H1 (cell line): ENCODE data around the gene PHC1. TPM values are rescaled to one million over a fixed set of nuclear protein-coding genes. Genes with fewer than 3 reads are reported as not detected.
A peak's percentile ranks its signal among the peaks of the same experiment; 100 is the strongest.

Experiments
- CBX8 ChIP-seq: fragments of 300-800, 300-1000 bp; sonication (generic); IDR thresholded peaks from 2 replicates; pipeline ENCODE4 v1.7.1; 2016; ENCODE audit warnings: low read depth, low read length, borderline replicate concordance
- CEBPB ChIP-seq: IDR thresholded peaks from 2 replicates; pipeline ENCODE4 v1.6.1; 2012; ENCODE audit warnings: low read depth, low read length
- EZH2 ChIP-seq: fragments of 200-600 bp; sonication (generic); IDR thresholded peaks from 2 replicates; pipeline ENCODE4 v1.7.1; 2012; ENCODE audit warnings: low read depth, mild to moderate bottlenecking, moderate library complexity, low read length, inconsistent platforms; ENCODE audit not compliant: severe bottlenecking
- FOSL1 ChIP-seq: IDR thresholded peaks from 2 replicates; pipeline ENCODE4 v1.6.1; 2011; ENCODE audit warnings: mild to moderate bottlenecking, low read depth, low read length, moderate library complexity; ENCODE audit not compliant: insufficient read depth
- HDAC2 ChIP-seq, 2 experiments: fragments of 300-600 bp in 1 of 2; sonication (generic) in 1 of 2; IDR thresholded peaks; 2 replicates each; pipeline ENCODE4 v1.6.1; 2011 to 2012; ENCODE audit warnings: low read depth in 2 of 2, low read length in 2 of 2, mild to moderate bottlenecking in 2 of 2, moderate library complexity in 2 of 2, borderline replicate concordance in 1 of 2, inconsistent platforms in 1 of 2
- JUN ChIP-seq: IDR thresholded peaks from 2 replicates; pipeline ENCODE4 v1.6.1; 2011; ENCODE audit warnings: low read depth, mild to moderate bottlenecking, improper control_type of control experiment, low read length
- MAFK ChIP-seq: IDR thresholded peaks from 2 replicates; pipeline ENCODE4 v1.6.1; 2012; ENCODE audit warnings: low read depth, mild to moderate bottlenecking, improper control_type of control experiment, low read length
- NANOG ChIP-seq: IDR thresholded peaks from 2 replicates; pipeline ENCODE4 v1.6.1; 2011; ENCODE audit warnings: low read length, low read depth, mild to moderate bottlenecking, inconsistent platforms; ENCODE audit not compliant: insufficient read depth, poor library complexity, severe bottlenecking
- POLR2A ChIP-seq, 2 experiments: IDR thresholded peaks; 1 replicate in 1 of 2; 2 replicates in 1 of 2; pipeline ENCODE4 v1.6.1; 2011; ENCODE audit warnings: low read depth in 2 of 2, low read length in 2 of 2, mild to moderate bottlenecking in 2 of 2; ENCODE audit errors: control extremely low read depth in 1 of 2
- POLR2AphosphoS5 ChIP-seq: IDR thresholded peaks from 2 replicates; pipeline ENCODE4 v1.6.1; 2011; ENCODE audit warnings: low read depth, low read length
- RAD21 ChIP-seq, 2 experiments: IDR thresholded peaks in 1 of 2; conservative IDR thresholded peaks in 1 of 2; 2 replicates each; pipeline ENCODE4 v1.6.1; 2011; ENCODE audit warnings: low read depth in 2 of 2, low read length in 2 of 2, improper control_type of control experiment in 1 of 2, inconsistent platforms in 1 of 2, mild to moderate bottlenecking in 1 of 2, moderate library complexity in 1 of 2
- SAP30 ChIP-seq: fragments of 300-600 bp; sonication (generic); IDR thresholded peaks from 2 replicates; pipeline ENCODE4 v1.7.1; 2012; ENCODE audit warnings: low read length, moderate library complexity, mild to moderate bottlenecking, inconsistent platforms; ENCODE audit not compliant: insufficient read depth, insufficient replicate concordance
- SIRT6 ChIP-seq: IDR thresholded peaks from one replicate; pipeline ENCODE4 v1.7.1; 2012; ENCODE audit warnings: low read length, inconsistent platforms
- SIX5 ChIP-seq: IDR thresholded peaks from 2 replicates; pipeline ENCODE4 v1.6.1; 2011; ENCODE audit warnings: mild to moderate bottlenecking, low read depth, low read length
- SUZ12 ChIP-seq: fragments of 200-600 bp; sonication (generic); IDR thresholded peaks from 2 replicates; pipeline ENCODE4 v1.6.1; 2012; ENCODE audit warnings: mild to moderate bottlenecking, inconsistent platforms, low read length, moderate library complexity, mixed read lengths
- TAF1 ChIP-seq: IDR thresholded peaks from 2 replicates; pipeline ENCODE4 v1.6.1; 2011; ENCODE audit warnings: mild to moderate bottlenecking, low read depth, low read length
- TBP ChIP-seq: IDR thresholded peaks from 2 replicates; pipeline ENCODE4 v1.6.1; 2011; ENCODE audit warnings: low read depth, low read length, improper control_type of control experiment
- YY1 ChIP-seq: IDR thresholded peaks from 2 replicates; pipeline ENCODE4 v1.6.1; 2011; ENCODE audit warnings: low read depth, mild to moderate bottlenecking, low read length
- polyA plus RNA-seq, 7 experiments: library from polyadenylated mRNA; depleted of rRNA in 3 of 7; stranded (reverse) in 5 of 7; unstranded in 2 of 7; fragments of >200 nt in 5 of 7; fragments of 200-250 nt in 2 of 7; gene quantifications; 1 replicate in 5 of 7; 2 replicates in 1 of 7; 4 replicates in 1 of 7; pipeline versions ENCODE4 v1.2.1 to v1.2.3, GENCODE V29; 2011 to 2013; ENCODE audit warnings: missing spikeins in 2 of 7, mixed read lengths in 2 of 7
- total RNA-seq: library from RNA; stranded (reverse); fragmentation: NEBNext Ultra II Directional; extraction: Animal tissue kit (Norgen Biotek cat#: 25700); gene quantifications from 2 replicates; pipeline ENCODE4 v1.2.1, GENCODE V29; 2021
- TF ChIP-seq, protein P1 (sequence below): IDR thresholded peaks from 2 replicates; pipeline ENCODE4 v1.6.1; 2012; ENCODE audit warnings: inconsistent platforms
- TF ChIP-seq, protein P2 (sequence below): IDR thresholded peaks from 2 replicates; pipeline ENCODE4 v1.6.1; 2012; ENCODE audit warnings: low read length, inconsistent platforms
- TF ChIP-seq, protein P3 (sequence below): IDR thresholded peaks from 2 replicates; pipeline ENCODE4 v1.6.1; 2011; ENCODE audit warnings: low read depth, mild to moderate bottlenecking, low read length; ENCODE audit not compliant: insufficient read depth

Gene PHC1
- total and polyA plus RNA-seq, 2 of the 8 experiments (the other 6 are each of a cell fraction or from before 2014, with no cell fraction given): 934 to 1,655 TPM

DNA sequence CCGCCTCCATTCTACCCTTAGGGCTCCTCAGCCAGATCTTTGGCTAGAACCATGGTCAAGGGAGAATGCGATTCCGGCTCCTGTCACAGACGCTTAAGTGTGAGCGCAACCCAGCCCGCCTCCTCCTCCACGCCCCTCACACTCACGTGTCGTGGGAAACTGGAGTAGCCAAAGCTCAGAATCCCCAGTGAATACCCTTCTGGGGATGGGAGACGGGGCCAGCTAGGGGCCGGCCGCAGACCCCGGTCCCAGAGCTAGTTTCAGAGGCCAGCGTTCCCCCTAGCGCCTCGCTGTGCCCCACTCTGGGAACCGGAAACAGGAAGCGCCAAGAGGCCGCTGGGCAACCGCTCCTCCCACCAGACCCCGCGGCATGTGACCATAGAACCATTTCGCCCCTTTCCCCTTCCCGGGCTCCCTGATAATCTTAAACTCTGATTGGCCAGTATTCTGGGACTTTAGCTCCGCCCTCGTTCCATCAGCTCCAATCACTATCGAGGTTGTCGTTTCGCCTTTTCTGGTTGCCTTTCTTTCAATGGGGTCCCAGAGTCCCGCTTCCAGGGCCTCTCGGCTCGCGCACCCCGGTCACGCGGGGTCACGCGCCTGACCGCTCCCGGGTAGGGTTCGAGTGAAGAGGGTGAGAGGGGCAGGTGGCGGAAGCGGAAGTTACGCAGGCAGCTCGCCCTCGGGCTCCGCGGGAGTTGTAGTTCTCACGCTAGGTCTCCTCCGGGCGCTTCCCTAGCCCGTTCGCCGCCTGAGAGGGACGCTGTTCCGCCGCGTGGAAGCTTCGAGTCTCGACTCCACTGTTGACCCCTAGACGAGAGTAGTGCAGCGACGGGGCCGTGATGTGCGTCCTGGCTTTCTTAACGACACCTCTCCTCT lies 35.3 kb downstream of the PHC1 start, which contains the start of gene M6PR (continued):
- TF ChIP-seq POLR2AphosphoS5 (peak; percentile 76), CEBPB (no peak), RAD21 (IDR thresholded peaks at IDR 0.05 in 1 of 2, conservative IDR thresholded peaks at IDR 0.05 in 1 of 2; ENCODE audit: low read depth in 2 of 2, low read length in 2 of 2) (peak; percentile 64 to 75), EZH2 (no peak), CBX8 (no peak), SIRT6 (no peak), FOSL1 (no peak), SAP30 (peak; percentile 63), SUZ12 (no peak), POLR2A (IDR thresholded peaks at IDR 0.05; ENCODE audit: control extremely low read depth in 1 of 2, low read depth in 2 of 2, low read length in 2 of 2) (peak; percentile 54 to 84), YY1 (no peak), MAFK (no peak), HDAC2 (IDR thresholded peaks at IDR 0.05; ENCODE audit: borderline replicate concordance in 1 of 2, low read depth in 2 of 2, low read length in 2 of 2) (no peak; a peak in 1 of 4 replicates), NANOG (no peak), TAF1 (peak; percentile 91), SIX5 (peak; percentile 71), TBP (peak; percentile 72), JUN (no peak)
- TF ChIP-seq, protein P1, sequence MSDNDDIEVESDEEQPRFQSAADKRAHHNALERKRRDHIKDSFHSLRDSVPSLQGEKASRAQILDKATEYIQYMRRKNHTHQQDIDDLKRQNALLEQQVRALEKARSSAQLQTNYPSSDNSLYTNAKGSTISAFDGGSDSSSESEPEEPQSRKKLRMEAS: peak; percentile 87
- TF ChIP-seq, protein P2, sequence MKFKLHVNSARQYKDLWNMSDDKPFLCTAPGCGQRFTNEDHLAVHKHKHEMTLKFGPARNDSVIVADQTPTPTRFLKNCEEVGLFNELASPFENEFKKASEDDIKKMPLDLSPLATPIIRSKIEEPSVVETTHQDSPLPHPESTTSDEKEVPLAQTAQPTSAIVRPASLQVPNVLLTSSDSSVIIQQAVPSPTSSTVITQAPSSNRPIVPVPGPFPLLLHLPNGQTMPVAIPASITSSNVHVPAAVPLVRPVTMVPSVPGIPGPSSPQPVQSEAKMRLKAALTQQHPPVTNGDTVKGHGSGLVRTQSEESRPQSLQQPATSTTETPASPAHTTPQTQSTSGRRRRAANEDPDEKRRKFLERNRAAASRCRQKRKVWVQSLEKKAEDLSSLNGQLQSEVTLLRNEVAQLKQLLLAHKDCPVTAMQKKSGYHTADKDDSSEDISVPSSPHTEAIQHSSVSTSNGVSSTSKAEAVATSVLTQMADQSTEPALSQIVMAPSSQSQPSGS: peak; percentile 41; the same call in 1 of the 2 replicates
- TF ChIP-seq, protein P3, sequence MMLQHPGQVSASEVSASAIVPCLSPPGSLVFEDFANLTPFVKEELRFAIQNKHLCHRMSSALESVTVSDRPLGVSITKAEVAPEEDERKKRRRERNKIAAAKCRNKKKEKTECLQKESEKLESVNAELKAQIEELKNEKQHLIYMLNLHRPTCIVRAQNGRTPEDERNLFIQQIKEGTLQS: peak; percentile 8; the same call in 1 of the 2 replicates
